Nephron progenitor cell (in vitro differentiated cells): ENCODE data around the gene TBC1D1.
"Not testable (repeated sequence)": the region's sequence is repeated elsewhere in the genome, so short reads cannot be mapped to it uniquely, and the experiment has no call there.

Source experiments
- DNase-seq: peaks from one replicate; pipeline ENCODE4 v3.0.0; 2021
- H3K27ac Mint-ChIP-seq: 2 replicates; pipeline ENCODE4 v1.8.0; 2021; ENCODE audit warnings: mild to moderate bottlenecking, moderate library complexity, mixed read lengths
- H3K27me3 Mint-ChIP-seq: 2 replicates; pipeline ENCODE4 v1.8.0; 2021; ENCODE audit warnings: mild to moderate bottlenecking, low read depth, mixed read lengths; ENCODE audit not compliant: poor library complexity
- H3K36me3 Mint-ChIP-seq: 2 replicates; pipeline ENCODE4 v1.8.0; 2021; ENCODE audit warnings: low read depth, mixed read lengths
- H3K4me1 Mint-ChIP-seq: 2 replicates; pipeline ENCODE4 v1.8.0; 2021; ENCODE audit warnings: mixed read lengths
- H3K4me3 Mint-ChIP-seq: 2 replicates; pipeline ENCODE4 v1.8.0; 2021; ENCODE audit warnings: mild to moderate bottlenecking, moderate library complexity, mixed read lengths
- H3K9me3 Mint-ChIP-seq: 2 replicates; pipeline ENCODE4 v1.8.0; 2021; ENCODE audit warnings: mild to moderate bottlenecking, moderate library complexity, mixed read lengths
- CTCF ChIP-seq: fragments of 200-600 bp; sonication (generic); IDR thresholded peaks from 2 replicates; pipeline ENCODE4 v1.5.0; 2021; ENCODE audit warnings: antibody characterized with exemption

TBC1D1 gene

GRCh38 chr4:37922328-37922727 is 31.4 kb downstream of the TBC1D1 start:
- no peak overlapping the region for H3K27ac Mint-ChIP-seq
- H3K4me3 Mint-ChIP-seq = no peak overlapping the region
- H3K4me1 Mint-ChIP-seq = no peaks in the 10 kb centered on the region
- H3K27me3 Mint-ChIP-seq = peaks cover 3% of the 10 kb centered on the region
- no peaks in the 10 kb centered on the region for H3K36me3 Mint-ChIP-seq
- TF ChIP-seq CTCF = no peak
- DNase-seq = no peak
- no peaks in the 10 kb centered on the region for H3K9me3 Mint-ChIP-seq

GRCh38 chr4:37923089-37923488 is 32.2 kb downstream of the TBC1D1 start:
- not testable (repeated sequence) for H3K36me3 Mint-ChIP-seq, H3K27ac Mint-ChIP-seq, DNase-seq, H3K4me1 Mint-ChIP-seq, H3K4me3 Mint-ChIP-seq, H3K9me3 Mint-ChIP-seq, H3K27me3 Mint-ChIP-seq

- H3K9me3 Mint-ChIP-seq = no peaks in the 10 kb centered on the region
- H3K4me1 Mint-ChIP-seq = no peaks in the 10 kb centered on the region
- no peak overlapping the region for H3K4me3 Mint-ChIP-seq
- H3K27ac Mint-ChIP-seq = no peak overlapping the region
- peaks cover 13% of the 10 kb centered on the region for H3K27me3 Mint-ChIP-seq
- no peak for DNase-seq
- H3K36me3 Mint-ChIP-seq = no peaks in the 10 kb centered on the region
- no peak for TF ChIP-seq CTCF
Measured at GRCh38 chr4:37924946-37925345, 34.1 kb downstream of the TBC1D1 start.

GRCh38 chr4:37927434-37927833 is 36.5 kb downstream of the TBC1D1 start:
- H3K4me3 Mint-ChIP-seq = no peak overlapping the region
- no peak for TF ChIP-seq CTCF
- no peaks in the 10 kb centered on the region for H3K36me3 Mint-ChIP-seq
- H3K27ac Mint-ChIP-seq = no peak overlapping the region
- H3K27me3 Mint-ChIP-seq = peaks cover 21% of the 10 kb centered on the region
- H3K4me1 Mint-ChIP-seq = no peaks in the 10 kb centered on the region
- DNase-seq = no peak
- no peaks in the 10 kb centered on the region for H3K9me3 Mint-ChIP-seq

GRCh38 chr4:37928426-37929416 is 37.8 kb downstream of the TBC1D1 start:
- no peak for DNase-seq
- H3K9me3 Mint-ChIP-seq = no peaks in the 10 kb centered on the region
- H3K36me3 Mint-ChIP-seq = no peaks in the 10 kb centered on the region
- no peak overlapping the region for H3K27ac Mint-ChIP-seq
- H3K4me3 Mint-ChIP-seq = no peak overlapping the region
- H3K4me1 Mint-ChIP-seq = no peaks in the 10 kb centered on the region
- TF ChIP-seq CTCF = no peak
- peaks cover 21% of the 10 kb centered on the region for H3K27me3 Mint-ChIP-seq

GRCh38 chr4:37934096-37934495 is 43.2 kb downstream of the TBC1D1 start:
- H3K27me3 Mint-ChIP-seq = peaks cover 9% of the 10 kb centered on the region
- H3K4me1 Mint-ChIP-seq = no peaks in the 10 kb centered on the region
- DNase-seq = no peak
- no peak for TF ChIP-seq CTCF
- H3K36me3 Mint-ChIP-seq = no peaks in the 10 kb centered on the region
- no peak overlapping the region for H3K4me3 Mint-ChIP-seq
- no peak overlapping the region for H3K27ac Mint-ChIP-seq
- peaks cover 4% of the 10 kb centered on the region for H3K9me3 Mint-ChIP-seq
